ENCODE measurements around the gene SEMA3F.

The SEMA3F gene

DNA sequence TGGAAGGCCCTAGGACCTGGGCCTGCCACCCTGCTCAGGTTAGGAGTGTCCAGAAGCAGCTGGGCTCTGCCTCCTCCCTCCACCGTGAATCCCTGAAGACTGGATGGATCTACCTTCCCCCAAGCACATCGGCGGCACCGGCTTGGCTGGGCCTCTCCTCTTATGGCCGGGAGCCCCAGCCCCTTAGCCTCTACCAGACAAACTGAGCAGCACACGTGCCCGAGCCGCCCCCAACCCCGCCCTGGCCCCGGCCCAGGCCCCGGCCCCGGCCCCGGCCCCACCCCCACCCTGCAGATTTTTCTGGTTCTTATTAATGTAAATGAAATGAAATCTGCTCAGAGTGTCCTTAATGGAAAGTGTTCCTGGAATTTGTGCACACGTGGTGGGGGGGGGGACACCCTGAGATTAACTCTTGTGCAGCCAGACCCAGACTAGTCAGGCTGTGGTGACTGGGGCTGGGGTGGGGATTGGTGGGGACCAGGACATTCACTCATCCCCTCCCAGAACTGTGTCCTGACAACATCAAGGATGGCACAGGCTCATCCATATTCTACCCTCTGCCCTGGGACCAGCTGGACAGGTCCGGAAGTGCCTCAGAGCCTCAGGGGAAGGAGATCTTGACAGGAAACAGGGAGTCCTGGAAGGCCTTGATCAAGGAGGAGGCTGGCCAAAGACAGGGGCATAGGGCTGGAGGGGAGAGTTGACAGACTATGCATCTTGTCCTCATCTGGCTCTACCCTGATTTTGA, 30.9 kb upstream of the SEMA3F start:
- H3K36me3 ChIP-seq (replicated peaks; ENCODE audit: low read depth, low read length) = peaks cover 7% of the 10 kb centered on the region
- no peaks in the 10 kb centered on the region for H3K27me3 ChIP-seq (ENCODE audit: low read depth, low read length)
- H3K79me2 ChIP-seq (ENCODE audit: low read length) = no peaks in the 10 kb centered on the region
- no peak overlapping the region for H3K4me3 ChIP-seq (ENCODE audit: low read length)
- H3K9ac ChIP-seq (ENCODE audit: low read length) = no peak overlapping the region
- H2AFZ ChIP-seq (ENCODE audit: low read depth, low read length) = no peak overlapping the region
- no peak overlapping the region for H3K27ac ChIP-seq (ENCODE audit: low read length)
- no peaks in the 10 kb centered on the region for H4K20me1 ChIP-seq (ENCODE audit: insufficient read depth, low read length)
- H3K4me2 ChIP-seq (ENCODE audit: low read length) = no peak overlapping the region
- TF ChIP-seq, protein P1, sequence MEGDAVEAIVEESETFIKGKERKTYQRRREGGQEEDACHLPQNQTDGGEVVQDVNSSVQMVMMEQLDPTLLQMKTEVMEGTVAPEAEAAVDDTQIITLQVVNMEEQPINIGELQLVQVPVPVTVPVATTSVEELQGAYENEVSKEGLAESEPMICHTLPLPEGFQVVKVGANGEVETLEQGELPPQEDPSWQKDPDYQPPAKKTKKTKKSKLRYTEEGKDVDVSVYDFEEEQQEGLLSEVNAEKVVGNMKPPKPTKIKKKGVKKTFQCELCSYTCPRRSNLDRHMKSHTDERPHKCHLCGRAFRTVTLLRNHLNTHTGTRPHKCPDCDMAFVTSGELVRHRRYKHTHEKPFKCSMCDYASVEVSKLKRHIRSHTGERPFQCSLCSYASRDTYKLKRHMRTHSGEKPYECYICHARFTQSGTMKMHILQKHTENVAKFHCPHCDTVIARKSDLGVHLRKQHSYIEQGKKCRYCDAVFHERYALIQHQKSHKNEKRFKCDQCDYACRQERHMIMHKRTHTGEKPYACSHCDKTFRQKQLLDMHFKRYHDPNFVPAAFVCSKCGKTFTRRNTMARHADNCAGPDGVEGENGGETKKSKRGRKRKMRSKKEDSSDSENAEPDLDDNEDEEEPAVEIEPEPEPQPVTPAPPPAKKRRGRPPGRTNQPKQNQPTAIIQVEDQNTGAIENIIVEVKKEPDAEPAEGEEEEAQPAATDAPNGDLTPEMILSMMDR (IDR thresholded peaks at IDR 0.05; ENCODE audit: low read depth, low read length) = no peak
- TF ChIP-seq EZH2phosphoT487 (IDR thresholded peaks at IDR 0.05; ENCODE audit: low read depth) = no peak
- H3K9me3 ChIP-seq (ENCODE audit: insufficient read depth, low read length) = no peaks in the 10 kb centered on the region
- H3K4me1 ChIP-seq (ENCODE audit: low read length) = no peaks in the 10 kb centered on the region

DNA sequence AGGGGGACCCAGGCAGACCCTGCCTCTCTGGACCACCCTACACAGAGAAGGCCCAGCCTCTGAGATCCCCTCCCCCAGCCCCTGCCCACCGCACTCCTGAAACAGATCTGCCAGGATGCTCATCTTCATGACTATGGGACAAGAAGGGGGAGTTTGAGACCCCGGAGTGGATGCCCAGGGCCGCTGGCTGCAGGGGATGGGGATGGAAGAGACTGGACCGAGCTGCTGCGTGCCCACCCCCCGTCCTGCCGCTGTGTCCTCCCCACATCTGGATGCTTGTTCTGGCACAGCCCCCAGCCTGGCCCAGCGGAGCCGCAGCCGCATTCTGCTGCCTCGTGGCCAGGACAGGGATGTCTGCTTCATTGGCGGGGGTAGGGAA, 30.3 kb upstream of the SEMA3F start:
- H3K79me2 ChIP-seq (ENCODE audit: low read length) = no peaks in the 10 kb centered on the region
- H3K4me3 ChIP-seq (ENCODE audit: low read length) = no peak overlapping the region
- no peak overlapping the region for H3K27ac ChIP-seq (ENCODE audit: low read length)
- H3K27me3 ChIP-seq (ENCODE audit: low read depth, low read length) = no peaks in the 10 kb centered on the region
- H2AFZ ChIP-seq (ENCODE audit: low read depth, low read length) = no peak overlapping the region
- TF ChIP-seq, protein P1 (IDR thresholded peaks at IDR 0.05; ENCODE audit: low read depth, low read length) = no peak
- TF ChIP-seq EZH2phosphoT487 (IDR thresholded peaks at IDR 0.05; ENCODE audit: low read depth) = no peak
- H4K20me1 ChIP-seq (ENCODE audit: insufficient read depth, low read length) = no peaks in the 10 kb centered on the region
- H3K9ac ChIP-seq (ENCODE audit: low read length) = no peak overlapping the region
- no peaks in the 10 kb centered on the region for H3K9me3 ChIP-seq (ENCODE audit: insufficient read depth, low read length)
- no peaks in the 10 kb centered on the region for H3K4me1 ChIP-seq (ENCODE audit: low read length)
- no peak overlapping the region for H3K4me2 ChIP-seq (ENCODE audit: low read length)
- H3K36me3 ChIP-seq (replicated peaks; ENCODE audit: low read depth, low read length) = peaks cover 5% of the 10 kb centered on the region

DNA sequence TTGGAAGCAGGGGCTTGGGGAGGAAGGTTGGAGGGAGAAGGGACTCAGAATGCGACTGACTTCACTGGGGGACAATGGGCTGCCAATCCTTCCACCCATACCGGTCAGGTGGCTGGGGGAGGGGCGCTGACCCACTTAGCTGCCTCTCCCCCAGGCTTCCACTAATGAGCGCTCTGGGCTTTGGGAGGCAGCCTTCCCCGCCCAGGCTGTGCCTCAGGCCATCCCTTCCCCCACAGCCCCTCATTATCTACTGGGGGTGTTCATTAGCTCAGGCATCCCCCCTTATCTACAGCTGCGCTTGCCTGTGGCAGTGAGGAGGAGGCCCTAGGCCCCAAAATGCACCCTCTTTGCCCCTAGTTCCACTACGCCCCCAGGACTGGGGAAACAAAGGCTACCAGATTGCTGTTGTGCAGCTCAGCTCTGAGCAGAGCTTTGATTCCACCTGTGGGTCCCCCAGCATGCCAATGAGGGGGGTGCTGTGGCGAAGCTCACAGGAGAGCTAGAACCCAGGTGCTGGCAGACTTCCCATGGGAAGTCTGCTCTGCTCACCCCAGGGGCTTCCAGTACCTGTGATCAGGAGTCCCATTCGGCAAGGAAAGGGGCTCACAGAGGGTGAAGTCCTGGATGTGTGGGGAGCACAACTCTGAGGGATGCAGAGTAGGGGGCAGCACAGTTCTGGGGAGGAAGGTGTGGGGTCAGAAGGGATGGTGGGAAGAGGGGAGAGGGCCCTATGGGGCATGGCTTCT, 29.4 kb upstream of the SEMA3F start:
- H3K4me2 ChIP-seq (ENCODE audit: low read length) = no peak overlapping the region
- no peak overlapping the region for H3K27ac ChIP-seq (ENCODE audit: low read length)
- no peaks in the 10 kb centered on the region for H4K20me1 ChIP-seq (ENCODE audit: insufficient read depth, low read length)
- H3K36me3 ChIP-seq (replicated peaks; ENCODE audit: low read depth, low read length) = peaks cover 2% of the 10 kb centered on the region
- H3K4me3 ChIP-seq (ENCODE audit: low read length) = no peak overlapping the region
- H3K79me2 ChIP-seq (ENCODE audit: low read length) = no peaks in the 10 kb centered on the region
- H3K27me3 ChIP-seq (ENCODE audit: low read depth, low read length) = no peaks in the 10 kb centered on the region
- H3K9me3 ChIP-seq (ENCODE audit: insufficient read depth, low read length) = no peaks in the 10 kb centered on the region
- no peak overlapping the region for H2AFZ ChIP-seq (ENCODE audit: low read depth, low read length)
- no peaks in the 10 kb centered on the region for H3K4me1 ChIP-seq (ENCODE audit: low read length)
- TF ChIP-seq, protein P1 (IDR thresholded peaks at IDR 0.05; ENCODE audit: low read depth, low read length) = no peak
- TF ChIP-seq EZH2phosphoT487 (IDR thresholded peaks at IDR 0.05; ENCODE audit: low read depth) = no peak
- H3K9ac ChIP-seq (ENCODE audit: low read length) = no peak overlapping the region
